ENCODE results near the gene SNAPC4. TPM values are rescaled to one million over a fixed set of nuclear protein-coding genes. Genes with fewer than 3 reads are reported as not detected.

SNAPC4 gene
- total and polyA plus RNA-seq, 2 of the 8 experiments (the other 6 are each of a cell fraction or from before 2014, with no cell fraction given), result 6.9 to 18.1 TPM

- no peak for TF ChIP-seq CHD7 (IDR thresholded peaks at IDR 0.05; ENCODE audit: insufficient replicate concordance, low read length)
- TF ChIP-seq RXRA (IDR thresholded peaks at IDR 0.05; ENCODE audit: insufficient read depth, low read depth, low read length), result no peak
- peak; percentile 86 for TF ChIP-seq TBP (IDR thresholded peaks at IDR 0.05; ENCODE audit: low read depth, low read length)
- peak; percentile 94 for TF ChIP-seq CREB1 (IDR thresholded peaks at IDR 0.05)
- peak; percentile 81 for TF ChIP-seq ASH2L (IDR thresholded peaks at IDR 0.05; ENCODE audit: low read length)
- no peak for TF ChIP-seq JUND (IDR thresholded peaks at IDR 0.05; ENCODE audit: low read length)
- peak; percentile 92 for TF ChIP-seq EGR1 (IDR thresholded peaks at IDR 0.05; ENCODE audit: borderline replicate concordance, low read depth, low read length)
- TF ChIP-seq TAF1 (IDR thresholded peaks at IDR 0.05; ENCODE audit: low read depth, low read length), result peak; percentile 97
- TF ChIP-seq USF2 (IDR thresholded peaks at IDR 0.05; ENCODE audit: low read length), result no peak
- peak; percentile 98 for TF ChIP-seq KDM5A (IDR thresholded peaks at IDR 0.05; ENCODE audit: low read length)
Measured at GRCh38 chr9:136410500-136411287, 10.7 kb upstream of the SNAPC4 start, which contains the start of the genes ENTR1 and PMPCA (continued).
